ENCODE measurements around the gene ASIC4. TPM values are rescaled to one million over a fixed set of nuclear protein-coding genes. Genes with fewer than 3 reads are reported as not detected.
A peak's percentile ranks its signal among the peaks of the same experiment; 100 is the strongest.

The ASIC4 gene
- total RNA-seq, 1 donor, result not detected

DNA sequence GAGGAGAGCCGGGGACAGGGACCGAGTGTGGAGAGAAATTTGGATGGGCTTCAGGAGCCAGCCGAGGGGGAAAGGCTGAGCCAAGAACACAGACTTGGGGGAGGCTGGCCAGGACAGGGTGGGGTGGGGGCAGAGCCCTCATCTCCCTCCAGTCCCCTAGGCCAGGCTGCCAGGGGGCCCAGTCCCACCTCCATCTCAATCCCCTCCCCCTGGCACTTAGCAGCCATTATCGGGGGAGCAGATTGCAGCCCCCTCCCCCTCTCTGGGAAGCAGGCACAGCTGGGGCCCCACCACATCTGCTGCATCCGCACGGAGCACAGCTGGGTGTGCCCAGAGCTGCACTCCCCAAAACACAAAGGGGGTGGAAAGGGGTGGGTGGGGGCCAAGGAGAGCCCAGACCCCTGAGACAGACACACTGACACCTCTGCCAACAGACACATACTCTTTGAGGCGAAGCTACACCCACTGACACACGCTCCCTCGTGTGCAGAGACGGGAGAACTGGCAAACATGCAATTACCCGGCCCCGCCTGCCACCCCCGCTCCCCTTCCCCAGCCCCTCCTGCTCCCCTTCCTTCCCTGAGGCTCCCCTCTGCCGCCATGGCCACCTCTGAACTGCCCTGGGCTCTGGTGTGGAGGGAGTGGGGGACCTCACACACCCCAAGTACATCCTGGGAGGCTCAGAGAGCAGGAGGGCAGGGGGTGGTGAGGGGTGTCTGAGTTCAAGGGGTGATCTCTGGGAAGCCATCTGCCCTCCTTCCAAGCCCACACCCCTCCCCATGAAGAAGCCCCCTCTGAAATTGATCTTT is 5.1 kb upstream of the ASIC4 start:
- H3K4me3 ChIP-seq (ENCODE audit: low read depth, low read length), result no peak overlapping the region
- TF ChIP-seq, protein P1, sequence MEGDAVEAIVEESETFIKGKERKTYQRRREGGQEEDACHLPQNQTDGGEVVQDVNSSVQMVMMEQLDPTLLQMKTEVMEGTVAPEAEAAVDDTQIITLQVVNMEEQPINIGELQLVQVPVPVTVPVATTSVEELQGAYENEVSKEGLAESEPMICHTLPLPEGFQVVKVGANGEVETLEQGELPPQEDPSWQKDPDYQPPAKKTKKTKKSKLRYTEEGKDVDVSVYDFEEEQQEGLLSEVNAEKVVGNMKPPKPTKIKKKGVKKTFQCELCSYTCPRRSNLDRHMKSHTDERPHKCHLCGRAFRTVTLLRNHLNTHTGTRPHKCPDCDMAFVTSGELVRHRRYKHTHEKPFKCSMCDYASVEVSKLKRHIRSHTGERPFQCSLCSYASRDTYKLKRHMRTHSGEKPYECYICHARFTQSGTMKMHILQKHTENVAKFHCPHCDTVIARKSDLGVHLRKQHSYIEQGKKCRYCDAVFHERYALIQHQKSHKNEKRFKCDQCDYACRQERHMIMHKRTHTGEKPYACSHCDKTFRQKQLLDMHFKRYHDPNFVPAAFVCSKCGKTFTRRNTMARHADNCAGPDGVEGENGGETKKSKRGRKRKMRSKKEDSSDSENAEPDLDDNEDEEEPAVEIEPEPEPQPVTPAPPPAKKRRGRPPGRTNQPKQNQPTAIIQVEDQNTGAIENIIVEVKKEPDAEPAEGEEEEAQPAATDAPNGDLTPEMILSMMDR (IDR thresholded peaks at IDR 0.05; ENCODE audit: insufficient read depth, low read depth, low read length), result no peak
- no peak for DNase-seq (ENCODE audit: low read depth)

DNA sequence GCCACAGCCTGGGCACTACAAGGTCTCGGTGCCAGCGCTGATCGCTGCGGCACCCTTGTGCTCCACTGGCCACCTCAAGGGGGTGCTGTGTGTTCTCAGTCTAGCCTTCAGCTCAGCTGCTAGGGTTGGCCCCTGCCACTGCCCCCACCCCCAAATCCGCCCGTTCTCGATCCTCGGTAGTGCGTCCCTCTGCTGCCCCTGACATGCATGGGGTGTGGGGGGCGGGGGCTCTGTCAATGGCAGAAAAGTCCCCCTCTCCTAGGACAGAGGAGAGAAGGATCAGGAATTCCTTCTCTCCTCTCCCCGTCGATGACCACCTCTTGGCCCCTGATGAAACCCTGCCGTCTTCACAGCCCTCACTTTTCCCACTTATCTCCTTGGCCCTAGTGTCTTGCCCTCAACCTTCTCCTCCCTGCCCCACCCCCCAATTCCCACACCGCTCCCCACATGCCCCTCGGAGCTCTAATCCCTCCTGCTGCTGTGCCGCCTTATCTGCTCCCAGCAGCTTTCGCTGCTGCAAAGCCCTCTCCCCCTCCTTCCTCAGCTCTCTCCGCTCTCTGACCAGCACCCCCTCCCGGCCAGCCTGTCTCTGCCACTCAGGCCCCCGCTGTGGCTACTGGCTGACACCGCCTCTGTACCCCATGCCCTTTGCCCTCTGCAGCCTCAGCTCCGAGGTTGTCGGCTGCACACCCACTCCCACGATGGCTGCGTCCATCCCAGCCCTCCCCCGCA is 4.3 kb upstream of the ASIC4 start:
- TF ChIP-seq, protein P1 (IDR thresholded peaks at IDR 0.05; ENCODE audit: insufficient read depth, low read depth, low read length), result peak; percentile 76
- DNase-seq (ENCODE audit: low read depth), result peak; percentile 74
- peak overlapping the region; percentile 53 for H3K4me3 ChIP-seq (ENCODE audit: low read depth, low read length)

DNA sequence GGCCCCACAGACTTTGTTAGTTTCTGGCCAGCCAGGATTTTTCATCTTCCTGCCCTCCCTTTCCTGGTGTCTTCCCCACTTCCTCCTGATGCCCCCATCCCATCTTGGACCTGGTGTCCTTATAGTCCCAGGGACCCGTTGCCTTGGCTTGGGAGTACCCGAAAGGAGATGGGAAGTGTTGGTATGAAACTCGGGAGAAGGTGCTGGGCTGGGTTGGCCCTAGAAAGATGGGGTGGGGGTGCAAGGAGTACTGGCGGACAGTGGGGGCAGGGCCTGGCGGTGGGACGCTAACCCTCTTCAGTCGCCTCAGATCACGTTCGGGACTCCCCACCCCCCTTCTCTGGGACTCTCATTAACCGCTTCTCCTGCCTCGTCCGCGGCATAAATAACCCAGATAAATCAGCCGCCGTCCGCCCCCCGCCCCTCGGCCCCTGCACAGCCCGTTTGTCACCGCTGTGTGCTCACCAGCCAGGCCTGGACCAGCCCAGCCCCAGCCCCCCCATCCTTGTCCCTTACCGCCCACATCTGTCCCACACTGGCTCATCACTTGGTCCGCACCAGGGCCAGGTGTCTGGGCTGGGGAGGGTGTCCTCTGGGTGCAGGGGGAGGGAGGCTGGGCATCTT is 3.7 kb upstream of the ASIC4 start:
- peak overlapping the region; percentile 53 for H3K4me3 ChIP-seq (ENCODE audit: low read depth, low read length)
- DNase-seq (ENCODE audit: low read depth), result no peak
- TF ChIP-seq, protein P1 (IDR thresholded peaks at IDR 0.05; ENCODE audit: insufficient read depth, low read depth, low read length), result no peak

DNA sequence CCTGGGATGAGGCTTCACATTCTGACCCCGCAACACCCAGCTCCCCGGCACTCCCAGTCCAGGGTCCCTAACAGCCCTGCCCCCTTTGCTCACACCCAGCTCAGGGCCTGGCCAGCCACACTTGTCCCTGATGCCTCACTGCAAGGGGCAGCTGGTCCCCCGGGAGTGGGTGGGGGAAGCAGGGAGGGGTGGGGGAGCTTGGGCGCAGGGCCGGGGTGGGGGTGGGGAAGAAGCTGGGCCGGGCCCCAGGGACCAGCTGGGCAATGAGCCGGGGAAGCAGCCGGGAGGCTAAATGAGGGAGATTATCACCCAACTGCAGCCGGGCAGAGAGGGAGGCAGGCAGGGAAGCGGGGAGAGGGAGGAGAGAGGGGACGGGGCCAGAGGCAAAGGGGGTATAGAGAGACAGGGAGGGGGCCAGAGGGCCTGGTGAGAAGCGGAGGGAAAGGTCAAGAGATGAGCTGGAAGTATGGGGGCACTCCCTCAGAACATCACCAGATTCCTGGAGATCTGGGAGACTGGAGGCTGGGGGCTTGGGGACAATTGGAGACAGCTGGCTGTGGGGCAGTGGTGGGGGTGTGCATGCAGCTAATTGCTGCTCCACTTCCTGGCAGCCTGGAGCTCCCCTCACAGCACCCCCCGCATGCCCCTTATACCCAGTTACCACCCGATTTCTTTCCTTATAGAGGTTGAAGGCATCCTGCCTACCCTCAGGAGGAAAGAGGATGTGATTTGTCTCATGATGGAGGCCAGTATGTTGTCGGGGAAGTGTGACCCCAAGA is 2.5 kb upstream of the ASIC4 start:
- DNase-seq (ENCODE audit: low read depth), result no peak
- TF ChIP-seq, protein P1 (IDR thresholded peaks at IDR 0.05; ENCODE audit: insufficient read depth, low read depth, low read length), result no peak
- no peak overlapping the region for H3K4me3 ChIP-seq (ENCODE audit: low read depth, low read length)

DNA sequence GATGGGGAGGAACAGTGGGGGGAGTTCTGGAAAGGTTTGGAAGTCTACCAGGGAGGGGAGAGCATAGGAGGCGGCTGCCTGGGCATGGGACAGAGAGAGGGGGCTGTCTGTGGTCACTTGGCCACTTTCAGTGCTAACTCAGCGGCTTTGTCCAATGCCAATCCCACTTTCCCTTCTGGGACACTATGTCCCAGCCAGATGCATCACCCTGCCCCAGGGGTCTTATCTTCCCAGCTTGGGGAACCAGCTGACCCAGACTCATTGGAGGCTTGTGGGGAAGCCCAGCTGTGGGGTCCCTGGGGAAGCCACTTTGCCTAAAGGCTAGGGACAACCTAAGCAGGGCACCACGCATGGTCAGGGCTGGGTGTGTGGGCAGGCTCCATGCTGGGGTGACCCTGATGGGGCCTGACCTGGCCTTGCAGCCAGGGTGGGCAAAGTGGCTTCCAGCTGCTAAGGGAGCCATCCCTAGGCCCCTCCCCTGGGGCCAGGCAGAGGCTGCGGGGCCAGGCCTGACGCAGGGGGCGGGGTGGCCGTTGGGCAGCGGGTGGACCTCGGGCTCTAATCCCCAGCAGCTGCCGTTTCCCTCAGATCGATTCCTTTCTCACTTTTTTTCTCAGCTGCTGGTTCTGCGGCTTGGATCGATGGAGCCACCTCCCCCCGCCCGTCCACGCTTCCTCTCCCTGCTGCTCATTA is 1.6 kb upstream of the ASIC4 start:
- DNase-seq (ENCODE audit: low read depth), result no peak
- H3K4me3 ChIP-seq (ENCODE audit: low read depth, low read length), result no peak overlapping the region
- TF ChIP-seq, protein P1 (IDR thresholded peaks at IDR 0.05; ENCODE audit: insufficient read depth, low read depth, low read length), result no peak

DNA sequence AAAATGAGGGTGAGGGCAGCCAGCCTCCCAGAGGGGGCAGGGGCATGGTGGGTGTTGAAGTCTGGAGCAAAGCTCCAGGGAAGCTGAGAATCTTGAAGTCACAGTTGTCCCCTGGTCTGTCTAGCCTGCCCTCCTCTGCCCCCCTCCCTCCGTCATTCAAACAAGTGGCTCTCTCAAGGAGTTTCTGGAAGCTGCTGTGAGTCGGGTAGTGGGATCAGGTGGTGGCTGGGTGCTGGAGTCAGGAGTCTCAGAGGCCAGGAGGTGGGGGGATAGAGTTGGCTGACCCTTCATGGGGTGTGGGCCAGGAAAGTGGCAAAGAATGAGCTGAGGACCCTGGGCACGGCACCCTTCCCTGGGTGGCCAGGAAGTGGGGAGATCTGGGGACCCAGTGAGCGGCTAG is 495 bp upstream of the ASIC4 start:
- H3K4me3 ChIP-seq (ENCODE audit: low read depth, low read length), result no peak overlapping the region
- no peak for DNase-seq (ENCODE audit: low read depth)
- TF ChIP-seq, protein P1 (IDR thresholded peaks at IDR 0.05; ENCODE audit: insufficient read depth, low read depth, low read length), result no peak
